NCI-H345 treated with DMSO at 0.1 percent for 48 hours (cell line): ENCODE data around the gene SCNM1.

Experiments used
- DNase-seq: peaks from one replicate; lab custom pipeline; 2025; ENCODE audit not compliant: unreplicated experiment; lab: John Stamatoyannopoulos, UW

SCNM1 gene, protein sequence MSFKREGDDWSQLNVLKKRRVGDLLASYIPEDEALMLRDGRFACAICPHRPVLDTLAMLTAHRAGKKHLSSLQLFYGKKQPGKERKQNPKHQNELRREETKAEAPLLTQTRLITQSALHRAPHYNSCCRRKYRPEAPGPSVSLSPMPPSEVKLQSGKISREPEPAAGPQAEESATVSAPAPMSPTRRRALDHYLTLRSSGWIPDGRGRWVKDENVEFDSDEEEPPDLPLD

DNA sequence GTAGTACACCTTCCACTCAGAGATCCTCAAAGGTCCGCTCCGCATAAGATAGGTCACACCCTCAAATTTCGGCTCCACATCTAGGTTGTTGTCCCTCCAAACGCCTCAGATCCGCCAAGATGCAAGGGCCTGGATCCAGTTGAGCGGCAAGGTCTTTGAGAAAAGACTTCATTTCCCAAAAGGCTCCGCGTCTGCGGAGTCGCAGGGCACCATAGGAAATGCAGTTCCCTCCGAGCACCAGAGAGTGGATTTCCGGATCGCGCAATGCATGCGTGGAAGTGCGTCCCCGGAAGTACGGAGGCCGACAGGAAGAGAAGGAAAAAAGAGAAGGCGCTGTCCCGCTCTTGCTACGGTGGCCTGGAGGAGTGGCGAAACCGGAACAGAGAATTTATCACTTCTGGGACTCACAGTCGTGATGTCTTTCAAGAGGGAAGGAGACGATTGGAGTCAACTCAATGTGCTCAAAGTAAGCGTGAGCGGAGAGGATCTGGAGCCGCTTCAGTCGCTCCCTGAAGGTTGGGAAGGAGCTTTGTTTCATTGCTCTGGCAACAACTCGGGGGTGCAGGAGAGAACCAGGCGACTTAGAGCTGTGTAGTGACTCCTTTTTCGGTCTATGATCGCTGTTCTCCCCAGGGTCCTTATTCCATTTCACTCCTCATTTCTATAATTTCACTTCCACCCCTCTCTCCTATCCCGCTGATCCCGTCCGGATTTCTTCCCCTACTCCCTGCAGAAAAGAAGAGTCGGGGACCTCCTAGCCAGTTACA lies at the start of gene SCNM1, which contains the start of gene LYSMD1:
Gene SCNM1, plus strand, starts transcription at position 407 of the 767 bp plus-strand sequence. Its CDS starts 9 bp downstream, at position 416.
Gene LYSMD1, minus strand, starts transcription at position 165 of the 767 bp plus-strand sequence. CDS start 644 bp downstream, outside the sequence.
- DNase-seq, result peak; percentile 100

DNA sequence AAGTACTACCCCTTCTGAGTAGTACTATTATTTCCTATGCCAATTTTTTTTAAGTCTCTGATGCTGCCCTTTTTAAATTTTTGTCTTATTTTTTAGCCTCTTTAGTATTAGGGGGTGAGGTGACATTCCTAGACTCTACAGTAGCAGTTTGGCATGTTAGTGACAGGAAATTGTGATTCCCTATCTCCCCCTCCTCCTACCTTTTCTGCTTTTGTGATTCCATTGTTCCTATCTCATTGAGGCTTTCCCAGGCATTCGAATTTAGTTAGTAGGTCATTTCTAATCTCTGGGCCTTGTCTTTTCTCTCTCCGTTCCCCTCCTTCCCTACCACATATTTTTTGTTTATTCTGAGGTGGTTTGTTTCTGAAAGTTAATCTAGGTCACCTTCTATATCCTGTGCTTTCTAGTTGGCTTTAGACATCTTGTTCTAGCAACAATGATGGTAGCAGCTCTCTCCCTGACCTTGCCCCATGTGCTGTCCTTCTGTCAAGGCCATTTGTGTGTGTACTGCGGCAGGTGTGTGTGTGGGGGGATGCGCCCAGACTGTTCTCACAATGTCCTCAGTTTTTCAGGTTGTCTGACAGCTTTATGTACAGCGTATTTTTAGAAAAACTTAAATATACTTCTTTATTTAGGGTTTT lies 41.1 kb upstream of the SCNM1 start:
- DNase-seq, result no peak

DNA sequence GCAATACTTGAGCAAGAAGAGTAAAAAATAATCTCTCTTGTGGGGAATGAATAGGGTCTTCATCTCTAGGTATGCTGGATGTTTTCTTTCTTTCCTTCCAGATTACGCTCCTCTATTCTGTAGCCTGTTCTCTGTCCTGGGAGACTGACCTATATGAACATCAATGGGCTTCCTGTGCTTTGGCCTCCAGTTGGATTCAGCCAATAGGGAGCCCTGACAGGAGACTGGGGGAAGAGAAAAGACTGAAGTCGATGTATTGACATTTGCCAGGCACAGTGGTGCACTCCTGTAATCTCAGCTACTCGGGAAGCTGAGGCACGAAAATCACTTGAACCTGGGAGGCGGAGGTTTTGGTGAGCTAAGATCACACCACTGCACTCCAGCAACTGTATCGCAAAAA lies 37.1 kb upstream of the SCNM1 start:
- no peak for DNase-seq

DNA sequence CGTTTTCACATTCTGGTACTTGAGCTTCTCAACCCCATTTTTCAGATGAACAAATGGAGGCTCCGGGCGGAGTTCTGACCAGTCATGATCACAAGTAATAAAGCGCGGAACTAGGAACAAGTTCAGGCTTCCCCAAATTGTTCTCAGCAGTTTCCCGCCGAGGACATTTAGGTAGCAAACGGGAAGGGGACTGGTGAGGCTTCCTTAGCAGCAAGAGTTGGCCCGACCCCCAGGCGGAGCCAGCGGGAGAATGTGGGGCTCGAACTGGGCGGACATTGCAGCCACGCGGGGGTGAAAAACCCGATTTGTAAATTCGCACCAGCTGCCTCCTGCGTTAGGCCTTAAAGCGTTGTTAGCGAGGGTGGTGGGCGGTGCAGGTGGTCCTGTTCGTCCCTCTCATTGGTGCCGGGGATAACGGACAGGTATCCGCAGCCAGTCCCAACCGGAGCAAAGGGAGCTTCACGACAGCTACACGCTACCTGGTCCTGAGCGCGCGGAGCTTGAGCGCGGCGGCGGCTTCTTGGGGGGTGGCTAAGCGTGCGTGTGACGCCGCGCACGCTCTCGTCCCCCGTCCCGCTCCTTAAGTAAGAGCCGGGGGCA lies 34.9 kb upstream of the SCNM1 start:
- DNase-seq, result no peak

DNA sequence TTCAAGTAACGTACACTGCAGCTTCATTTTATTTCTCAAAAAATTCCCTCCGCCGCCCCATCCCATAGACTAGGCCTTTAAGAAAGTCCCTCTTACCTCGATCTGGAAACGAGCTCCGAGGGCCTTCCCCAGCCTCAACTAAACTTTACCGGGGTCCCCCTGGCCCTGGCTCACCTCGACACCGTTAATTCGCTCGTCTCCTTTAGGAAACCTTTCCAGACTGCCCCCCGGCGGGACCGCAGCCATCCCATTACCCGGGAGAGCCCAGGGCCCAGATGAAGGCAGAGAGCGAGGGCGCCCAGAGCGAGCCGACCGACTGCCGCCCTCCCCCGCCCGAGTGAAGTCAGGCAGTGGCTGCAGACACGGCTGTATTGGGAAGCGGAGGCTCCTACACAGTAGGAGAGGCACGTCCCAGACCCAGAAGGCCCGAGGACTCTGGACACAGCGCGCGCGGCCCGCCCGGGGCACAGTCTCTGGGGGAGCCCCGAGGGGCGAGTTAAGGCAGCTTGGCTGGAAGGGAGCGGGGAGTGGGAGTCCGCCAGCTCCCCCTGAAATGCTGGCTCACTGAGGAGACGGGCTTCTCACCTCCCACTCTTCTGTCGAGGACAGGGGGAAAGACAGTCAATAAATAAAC lies 34.1 kb upstream of the SCNM1 start:
- no peak for DNase-seq

DNA sequence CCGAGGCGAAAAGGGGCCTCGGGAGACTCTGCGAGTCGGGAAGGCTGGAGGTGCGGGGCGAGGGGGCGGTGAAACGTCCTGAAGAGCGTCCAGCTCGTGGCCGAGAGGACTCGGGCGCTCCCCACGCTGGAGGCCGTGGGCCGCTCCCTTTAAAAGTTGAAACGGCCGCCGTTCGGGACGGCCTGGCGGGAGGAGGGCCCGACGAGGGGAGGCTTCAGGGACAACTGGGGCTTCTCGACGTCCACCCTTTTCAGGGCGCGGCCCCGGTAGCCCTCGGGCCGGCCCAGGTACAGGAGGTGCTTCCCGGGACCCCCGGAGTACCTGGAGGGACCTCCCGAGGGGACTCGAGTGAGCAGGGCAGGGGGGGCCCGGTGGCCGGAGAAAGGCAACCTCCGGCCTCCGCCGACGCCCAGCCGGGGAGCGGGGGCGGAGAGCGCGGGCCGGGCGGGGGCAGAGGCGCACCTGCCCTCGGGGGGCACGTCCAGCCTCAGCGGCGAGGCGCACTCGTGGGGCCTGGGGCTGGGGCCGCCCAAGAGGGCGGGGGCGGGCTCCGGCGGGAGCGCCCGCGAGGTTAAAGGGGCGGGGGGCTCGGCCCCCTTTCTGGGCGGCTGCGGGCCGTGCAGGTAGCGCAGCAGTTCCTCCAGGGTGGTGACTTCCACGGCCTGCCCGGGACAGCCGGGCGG lies 33.5 kb upstream of the SCNM1 start:
- no peak for DNase-seq

DNA sequence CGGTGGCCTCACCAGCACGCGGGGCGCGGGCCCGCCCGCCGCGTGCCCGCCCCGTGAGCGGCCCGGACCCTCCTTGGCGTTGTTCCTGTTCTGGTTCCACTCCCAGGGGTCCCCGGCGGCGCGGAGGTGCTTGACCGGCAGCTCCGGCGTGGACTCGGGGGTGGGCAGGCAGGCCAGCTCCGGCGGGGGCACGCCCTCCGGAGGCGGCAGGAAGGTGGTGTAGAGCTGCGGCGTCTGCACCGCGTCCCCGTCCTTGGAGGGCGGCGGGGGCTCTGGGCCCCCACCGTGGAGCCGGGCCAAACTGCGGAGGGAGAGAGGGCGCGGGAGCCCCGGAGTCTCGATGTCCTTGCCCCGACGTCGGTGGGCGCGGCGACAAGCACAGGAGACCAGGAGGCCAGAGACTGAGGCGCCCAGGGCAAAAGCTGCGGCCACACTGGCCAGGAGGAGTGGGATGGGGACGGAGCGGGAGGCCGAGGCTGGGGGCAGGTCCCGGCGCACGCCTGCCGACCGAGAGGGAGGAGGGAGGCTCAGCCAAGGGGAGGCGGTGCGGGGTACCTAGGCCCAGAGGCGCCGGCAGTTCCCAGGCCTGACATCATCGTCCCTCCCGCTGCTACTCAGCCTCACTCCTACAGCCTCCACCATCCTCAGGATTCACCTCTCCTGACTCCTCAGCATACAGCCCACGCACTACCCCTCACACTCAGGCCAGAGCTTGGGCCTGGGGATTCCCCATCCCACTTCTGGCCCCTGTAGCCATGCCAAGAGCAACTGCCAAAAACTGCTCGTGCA lies 32.7 kb upstream of the SCNM1 start:
- DNase-seq, result no peak

DNA sequence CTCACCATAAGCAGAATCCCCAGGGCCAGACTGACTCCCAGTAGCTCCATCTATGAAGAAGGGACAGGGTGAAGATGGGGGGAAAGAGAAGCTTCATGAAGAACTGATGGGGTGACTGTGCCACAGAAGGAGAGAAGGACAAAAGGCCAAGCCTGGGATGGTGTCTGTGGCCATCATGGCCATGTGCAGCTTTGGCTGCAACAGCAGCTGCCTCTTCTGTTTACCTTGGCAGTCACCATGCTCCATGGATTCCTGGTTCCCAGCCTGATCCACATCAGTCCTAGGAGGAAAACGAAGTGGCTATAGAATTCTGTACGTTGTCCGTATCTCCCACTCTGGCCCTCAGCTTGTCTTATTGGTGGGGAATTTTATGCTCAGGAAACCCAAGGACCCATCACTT lies 31.5 kb upstream of the SCNM1 start:
- DNase-seq, result no peak

DNA sequence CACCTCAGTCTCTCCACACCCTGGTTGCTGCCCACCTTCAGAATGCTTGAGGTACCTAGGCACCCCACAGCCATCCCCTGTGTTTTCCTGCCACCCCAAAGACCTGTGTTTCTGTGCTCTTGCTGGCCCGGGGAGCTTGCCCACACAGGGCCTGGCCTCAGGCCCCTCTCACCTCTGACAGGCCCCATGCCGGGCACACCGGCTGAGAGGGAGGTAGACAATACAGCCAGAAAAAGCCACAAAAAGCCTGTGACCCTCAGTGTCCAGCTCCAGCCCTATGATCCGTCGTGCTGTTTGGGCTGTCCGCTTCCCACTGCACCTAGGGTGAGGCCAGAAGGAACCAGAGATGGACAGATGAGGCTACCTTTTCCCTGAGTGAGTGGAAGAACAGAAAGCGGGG lies 31.0 kb upstream of the SCNM1 start:
- no peak for DNase-seq

DNA sequence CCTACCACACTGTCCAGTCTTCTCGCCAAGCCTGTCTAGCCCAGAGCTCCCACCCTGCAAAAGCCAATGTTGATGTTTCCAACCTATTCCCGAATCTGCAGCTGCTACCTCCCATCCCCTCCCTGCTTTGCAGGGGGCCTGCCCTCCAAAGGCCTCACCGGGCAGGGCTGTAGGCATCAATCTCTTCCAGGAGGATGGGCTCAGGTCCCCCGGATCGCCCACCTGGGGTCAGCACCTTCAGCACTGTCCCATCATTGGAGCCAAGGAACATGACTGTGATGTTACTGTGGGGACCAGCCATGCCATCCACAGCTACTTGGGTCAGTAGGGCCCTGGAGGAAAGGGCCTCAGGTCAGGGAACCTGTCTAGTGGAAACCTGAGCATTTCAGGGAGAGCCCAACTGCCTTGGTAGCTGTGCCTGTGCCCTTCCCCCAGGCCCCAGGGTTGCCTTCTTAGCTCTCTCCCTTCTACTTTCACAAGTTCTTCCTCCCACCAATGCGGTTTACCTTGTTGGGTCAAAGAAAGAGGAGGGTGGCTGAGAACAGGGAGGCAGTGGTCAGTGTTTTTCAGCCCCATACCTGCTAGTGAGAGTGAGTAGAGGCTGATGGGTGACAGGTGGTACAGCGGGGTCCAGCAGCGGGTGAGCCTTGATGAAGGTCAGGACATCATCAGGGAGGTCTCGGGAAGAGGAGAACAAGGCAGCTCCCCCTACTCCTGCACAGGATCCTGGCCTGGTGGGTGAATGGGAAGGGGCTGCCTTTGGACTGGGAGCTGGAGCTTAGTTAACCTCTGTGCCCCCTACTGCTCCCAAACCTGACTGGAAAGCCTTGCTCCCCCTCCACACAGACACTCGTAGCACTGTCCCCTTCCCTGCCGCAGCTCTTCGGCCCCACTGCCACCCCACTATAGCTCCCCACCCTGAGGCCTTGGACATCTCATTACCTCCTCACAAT lies 30.2 kb upstream of the SCNM1 start:
- no peak for DNase-seq

DNA sequence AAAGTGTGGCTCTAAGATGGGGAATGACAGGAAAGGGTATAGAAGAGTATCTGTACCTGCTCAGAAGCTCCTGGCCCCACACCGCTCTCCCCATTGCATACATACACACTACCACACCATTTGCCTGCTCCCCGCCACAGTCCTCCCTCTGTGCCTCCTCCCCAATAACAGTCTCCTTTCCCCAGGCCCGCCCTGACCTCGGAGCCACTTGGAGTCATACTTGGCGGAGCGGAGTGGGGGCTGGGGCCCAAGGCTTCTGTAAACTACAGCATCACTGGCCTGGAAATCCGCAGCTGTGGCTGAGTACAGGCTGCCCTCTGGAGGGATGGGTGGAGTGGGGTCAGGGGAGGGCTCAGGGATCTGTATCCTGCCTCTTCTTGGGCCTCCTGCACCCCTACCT lies 28.2 kb upstream of the SCNM1 start:
- no peak for DNase-seq

DNA sequence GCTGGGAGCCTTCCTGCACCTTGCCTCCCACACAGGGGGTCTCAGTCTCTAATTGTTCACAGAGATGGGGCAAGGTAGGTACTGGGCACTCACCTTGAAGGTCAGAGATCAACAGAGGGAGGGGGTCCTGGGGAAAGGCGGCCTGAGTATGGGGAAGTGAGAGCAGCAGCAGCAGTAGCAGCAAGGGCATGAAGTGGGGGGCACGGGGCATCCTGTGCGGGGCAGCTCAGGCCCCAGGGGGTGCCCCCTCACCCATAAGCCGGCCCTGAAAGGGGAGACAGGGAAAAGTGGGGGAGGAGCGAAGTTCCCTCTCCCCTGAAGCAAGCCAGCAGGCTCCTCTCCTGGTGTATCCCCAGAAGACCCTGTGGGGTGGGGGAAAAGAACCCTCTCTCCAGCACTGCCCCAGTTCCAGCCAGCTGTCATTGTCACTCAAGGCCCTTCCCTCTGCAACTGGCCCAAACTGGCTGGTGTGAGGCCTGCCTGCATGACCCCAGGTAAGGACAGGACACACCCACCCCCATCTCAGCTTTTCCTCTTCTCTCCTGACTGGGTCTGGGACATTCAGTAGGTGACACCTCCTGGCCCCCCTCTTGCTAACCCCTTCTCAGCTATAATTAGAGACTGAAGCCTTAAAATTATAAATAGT lies 23.4 kb upstream of the SCNM1 start:
- no peak for DNase-seq

DNA sequence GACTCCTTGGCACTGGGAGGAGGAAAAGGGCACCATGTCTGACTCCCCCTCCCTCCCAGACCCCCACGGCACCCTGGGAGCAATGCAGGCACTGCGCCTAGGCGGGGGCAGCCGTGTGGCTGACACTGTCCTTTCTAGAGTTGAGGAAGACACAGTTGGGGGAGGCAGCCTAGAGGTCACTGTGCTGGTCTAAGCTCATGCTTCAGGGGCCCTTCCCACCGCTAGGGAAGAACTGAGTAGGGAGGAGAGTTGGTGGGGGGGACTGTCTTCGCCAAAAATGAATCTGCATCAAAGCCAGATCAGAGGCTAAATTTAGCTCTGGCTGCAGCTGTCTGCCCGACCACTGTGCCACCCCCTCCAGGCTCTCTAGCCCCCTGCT lies 22.9 kb upstream of the SCNM1 start:
- no peak for DNase-seq

DNA sequence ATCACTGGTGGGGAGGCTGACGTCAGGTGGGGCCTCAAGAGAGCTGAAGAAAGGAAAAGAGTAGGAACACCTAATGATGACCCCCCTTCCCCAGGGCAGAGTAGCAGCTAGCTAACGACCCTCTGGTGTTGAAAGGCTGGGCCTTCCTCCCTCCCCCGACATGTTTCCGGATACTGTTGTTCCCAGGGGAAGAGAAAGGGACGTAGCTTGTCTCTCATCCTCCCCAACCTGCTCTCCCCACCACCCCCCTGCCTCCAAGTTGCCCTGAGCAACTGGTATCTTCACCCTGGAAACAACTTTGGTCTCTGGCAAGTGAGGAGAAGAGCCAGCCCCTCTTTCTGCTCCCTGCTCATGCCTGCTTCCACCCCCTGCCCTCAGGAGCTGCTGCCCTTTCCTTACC lies 22.0 kb upstream of the SCNM1 start:
- no peak for DNase-seq

DNA sequence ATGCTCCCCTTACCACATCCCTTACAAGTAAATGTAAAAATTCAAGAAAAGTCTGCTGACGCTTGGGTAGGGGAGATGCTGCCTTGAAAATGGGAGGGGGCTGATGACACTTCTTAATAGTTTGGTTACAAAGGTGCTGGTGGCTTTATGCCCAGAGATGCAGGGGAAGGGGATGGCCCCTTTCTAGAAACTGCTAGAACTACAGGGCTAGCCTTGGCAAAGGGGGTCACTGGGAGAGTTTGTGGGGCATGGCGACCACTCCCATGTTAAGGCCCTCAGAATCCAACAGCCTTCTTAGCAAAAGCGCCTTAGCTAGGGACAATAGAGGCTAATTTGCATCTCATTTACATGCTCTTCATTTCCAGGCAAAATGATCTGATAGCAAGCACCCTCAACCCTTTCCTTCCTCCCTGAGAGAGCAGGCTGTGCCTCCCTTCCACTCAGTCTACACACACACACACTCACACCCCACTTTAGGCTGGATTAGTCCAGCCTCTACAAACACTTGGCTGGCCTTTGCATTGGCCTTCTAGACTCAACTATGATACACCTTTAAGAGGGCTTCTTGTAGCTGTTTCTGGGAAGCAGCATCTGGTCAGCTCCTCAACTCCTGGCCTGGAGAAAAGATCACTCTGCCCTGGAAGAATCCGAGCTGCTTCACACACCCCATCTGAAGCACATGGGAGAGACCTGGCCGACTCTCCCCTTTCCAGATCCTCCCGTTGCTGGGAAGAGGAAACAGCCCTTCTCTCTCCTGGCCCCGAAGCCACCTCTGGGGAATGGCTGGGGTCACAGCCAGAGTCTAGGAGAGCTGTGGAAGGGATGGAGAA lies 21.3 kb upstream of the SCNM1 start:
- no peak for DNase-seq

DNA sequence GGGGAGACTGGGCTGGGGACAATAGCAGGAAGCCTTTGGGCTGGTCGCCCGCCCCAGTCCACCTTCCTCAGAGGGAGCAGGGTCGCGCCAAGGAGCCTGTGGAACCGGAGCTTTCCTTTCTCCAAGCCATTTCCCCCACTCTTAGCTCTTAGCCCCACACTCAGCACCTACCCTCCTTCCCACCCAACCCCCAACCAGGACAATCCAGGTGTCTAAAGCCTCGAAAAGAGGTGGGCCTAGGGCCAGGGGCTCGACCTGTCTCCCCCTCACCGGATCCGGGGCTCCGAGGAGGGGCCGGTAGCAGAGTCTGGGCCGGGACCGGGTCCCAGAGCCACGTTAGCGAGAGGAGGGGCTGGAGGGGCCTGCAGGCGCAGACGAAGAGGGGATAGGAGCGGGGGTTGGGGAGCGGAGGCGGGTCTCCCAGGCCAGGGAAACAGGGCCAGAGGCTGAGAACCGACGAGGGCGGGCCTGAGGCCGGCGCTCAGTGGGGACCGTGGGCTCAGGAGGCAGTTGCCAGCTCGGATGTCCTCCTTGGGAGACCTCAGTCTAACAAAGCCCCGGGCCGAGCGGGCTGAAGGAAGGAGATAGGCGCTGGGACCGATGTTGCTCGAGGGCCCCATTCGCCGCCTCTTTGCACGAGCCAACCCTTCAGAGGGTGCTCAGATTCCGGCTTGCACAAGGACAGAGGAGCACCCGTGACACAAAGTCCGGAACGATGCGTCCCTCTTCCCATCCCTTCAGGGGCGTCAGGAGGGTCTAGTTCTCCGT lies 20.5 kb upstream of the SCNM1 start:
- no peak for DNase-seq

DNA sequence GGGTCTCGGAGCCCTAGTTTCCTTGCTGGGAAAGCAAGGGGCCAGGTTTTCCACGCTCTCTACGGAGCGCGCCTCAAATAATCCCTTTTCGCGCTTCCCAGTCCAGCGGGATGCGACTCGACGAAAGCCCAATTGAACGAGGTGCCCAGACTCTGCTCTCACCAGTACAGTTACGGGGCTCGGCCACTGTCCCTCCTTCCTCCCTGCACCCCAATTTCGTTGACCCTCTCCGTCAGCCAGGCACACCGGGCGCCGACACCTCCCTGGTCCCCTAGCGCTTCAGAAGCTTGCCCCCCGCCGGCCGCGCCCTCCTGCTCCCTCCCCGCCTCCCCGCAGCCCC lies 19.9 kb upstream of the SCNM1 start:
- DNase-seq, result peak; percentile 27
